ENCODE data around the gene TCF7L2.

- TF ChIP-seq GATA2 (IDR thresholded peaks at IDR 0.05; ENCODE audit: low read depth, low read length) (no peak), GATA3 (IDR thresholded peaks at IDR 0.05; ENCODE audit: low read depth, low read length) (no peak)
Observed at GRCh38 chr10:113027574-113028455, 77.8 kb downstream of the TCF7L2 start.

All from SH-SY5Y (cell line).